IMR-90 (cell line): ENCODE results near the gene PSMC4. TPM values are rescaled to one million over a fixed set of nuclear protein-coding genes. Genes with fewer than 3 reads are reported as not detected.

Experiments
- ATAC-seq: fragments of 200-7000 bp; cut with Tn5 transposase; 2 replicates; pipeline ENCODE4 v1.9.1; 2020; ENCODE audit warnings: low read depth, mild to moderate bottlenecking, moderate library complexity
- BruUV-seq: library from RNA; stranded (reverse); fragments of 400-500 nt; replicated peaks from 2 replicates; lab custom pipeline; 2021; lab: Mats Ljungman, UMichigan
- CTCF ChIA-PET: fragments of 300-600 bp; formaldehyde crosslinking; extraction: SDS; loops from one replicate; lab custom pipeline; 2021; ENCODE audit warnings: antibody characterized with exemption; lab: Yijun Ruan, JAX
- POLR2A ChIA-PET: fragments of 300-600 bp; sonication (Branson Sonifier 250); formaldehyde crosslinking; loops from one replicate; lab custom pipeline; 2022; ENCODE audit warnings: antibody characterized with exemption; ENCODE audit not compliant: unreplicated experiment; lab: Charles Lee
- DNase-seq: peaks from one replicate; pipeline ENCODE4 v3.0.0; 2013
- H2AFZ ChIP-seq: replicated peaks from 2 replicates; pipeline ENCODE3; 2013; ENCODE audit warnings: low read length, mild to moderate bottlenecking; ENCODE audit not compliant: poor library complexity
- H2AK5ac ChIP-seq: 2 replicates; pipeline ENCODE4 v1.6.1; 2013; ENCODE audit warnings: low read depth, low read length, inconsistent platforms
- H2AK9ac ChIP-seq: replicated peaks from 2 replicates; pipeline ENCODE3; 2013; ENCODE audit warnings: mild to moderate bottlenecking, low read depth, low read length, moderate library complexity; ENCODE audit not compliant: poor library complexity
- H2BK120ac ChIP-seq: 2 replicates; pipeline ENCODE4 v1.6.1; 2013; ENCODE audit warnings: low read depth, low read length, inconsistent platforms
- H2BK15ac ChIP-seq: 3 replicates; pipeline ENCODE4 v1.6.1; 2013; ENCODE audit warnings: low read depth, low read length, inconsistent platforms
- H2BK20ac ChIP-seq: 2 replicates; pipeline ENCODE4 v1.6.1; 2013; ENCODE audit warnings: low read depth, mild to moderate bottlenecking, inconsistent platforms, low read length, moderate library complexity
- H2BK5ac ChIP-seq: 2 replicates; pipeline ENCODE4 v1.6.1; 2013; ENCODE audit warnings: mild to moderate bottlenecking, low read depth, low read length, inconsistent platforms; ENCODE audit not compliant: poor library complexity, severe bottlenecking
- H3K14ac ChIP-seq: replicated peaks from 2 replicates; pipeline ENCODE4 v1.6.1; 2013; ENCODE audit warnings: low read depth, low read length, inconsistent platforms
- H3K18ac ChIP-seq: 2 replicates; pipeline ENCODE4 v1.6.1; 2013; ENCODE audit warnings: low read depth, low read length, control low read depth
- H3K23ac ChIP-seq: 2 replicates; pipeline ENCODE4 v1.6.1; 2013; ENCODE audit warnings: low read depth, low read length, inconsistent platforms
- H3K27ac ChIP-seq: 2 replicates; pipeline ENCODE4 v1.5.1; 2013; ENCODE audit warnings: mild to moderate bottlenecking, control low read depth, low read length; ENCODE audit not compliant: insufficient read depth
- H3K27me3 ChIP-seq: 2 replicates; pipeline ENCODE4 v1.6.1; 2013; ENCODE audit warnings: low read length; ENCODE audit not compliant: control insufficient read depth, insufficient read depth
- H3K36me3 ChIP-seq: 2 replicates; pipeline ENCODE4 v1.6.1; 2013; ENCODE audit warnings: low read length, mixed read lengths; ENCODE audit not compliant: control insufficient read depth, insufficient read depth
- H3K4ac ChIP-seq: 2 replicates; pipeline ENCODE4 v1.6.1; 2013; ENCODE audit warnings: low read depth, low read length, inconsistent platforms
- H3K4me1 ChIP-seq: 2 replicates; pipeline ENCODE4 v1.6.1; 2013; ENCODE audit warnings: low read length, mixed read lengths; ENCODE audit not compliant: control insufficient read depth, insufficient read depth
- H3K4me2 ChIP-seq: 2 replicates; pipeline ENCODE4 v1.6.1; 2013; ENCODE audit warnings: low read depth, mild to moderate bottlenecking, control low read depth, low read length, moderate library complexity
- H3K4me3 ChIP-seq: 2 replicates; pipeline ENCODE4 v1.5.1; 2013; ENCODE audit warnings: low read depth, mild to moderate bottlenecking, control low read depth, low read length, moderate library complexity; ENCODE audit not compliant: insufficient read depth
- H3K56ac ChIP-seq: 2 replicates; pipeline ENCODE4 v1.6.1; 2013; ENCODE audit warnings: low read length, inconsistent platforms; ENCODE audit not compliant: insufficient read depth; ENCODE audit errors: extremely low read depth
- H3K79me1 ChIP-seq, 2 experiments: 2 replicates each; pipeline ENCODE4 v1.6.1; 2013; ENCODE audit warnings: low read length in 2 of 2, inconsistent platforms in 1 of 2, low read depth in 1 of 2
- H3K9ac ChIP-seq: 2 replicates; pipeline ENCODE4 v1.6.1; 2013; ENCODE audit warnings: low read depth, low read length, control low read depth
- H3K9me1 ChIP-seq: 2 replicates; pipeline ENCODE4 v1.6.1; 2013; ENCODE audit warnings: low read length, inconsistent platforms; ENCODE audit not compliant: insufficient read depth
- H3K9me3 ChIP-seq: 2 replicates; pipeline ENCODE4 v1.6.1; 2013; ENCODE audit warnings: low read length; ENCODE audit not compliant: control insufficient read depth, insufficient read depth
- H4K20me1 ChIP-seq: 2 replicates; pipeline ENCODE4 v1.6.1; 2013; ENCODE audit warnings: low read length, inconsistent platforms; ENCODE audit not compliant: insufficient read depth
- H4K5ac ChIP-seq: 2 replicates; pipeline ENCODE4 v1.6.1; 2013; ENCODE audit warnings: mild to moderate bottlenecking, low read depth, low read length, control low read depth
- H4K8ac ChIP-seq, 2 experiments: 2 replicates each; pipeline ENCODE4 v1.6.1; 2013; ENCODE audit warnings: low read depth in 2 of 2, low read length in 2 of 2, control low read depth in 1 of 2, inconsistent platforms in 1 of 2
- H4K91ac ChIP-seq: 2 replicates; pipeline ENCODE4 v1.6.1; 2013; ENCODE audit warnings: low read depth, low read length, inconsistent platforms; ENCODE audit not compliant: insufficient read depth
- FOS ChIP-seq: fragments of 150-350 bp; IDR thresholded peaks from 2 replicates; pipeline ENCODE4 v1.6.1; 2016; ENCODE audit warnings: low read depth, low read length
- MXI1 ChIP-seq: IDR thresholded peaks from 2 replicates; pipeline ENCODE4 v1.6.1; 2012; ENCODE audit warnings: low read depth, mild to moderate bottlenecking, low read length, moderate library complexity, borderline replicate concordance
- WGBS, 2 experiments: methylation state at CpG; one replicate each; pipeline versions ENCODE4 v1.1.5 to v1.1.7; 2013; ENCODE audit warnings: missing lambda C conversion rate in 2 of 2; ENCODE audit not compliant: insufficient read length in 1 of 2; ENCODE audit errors: extremely low coverage in 2 of 2; 5-methylcytosine and 5-hydroxymethylcytosine counted together
- dilution Hi-C: fragments of 300-500 bp; cut with HindIII; formaldehyde crosslinking; loops from one replicate; pipeline ENCODE4 v1.14.3; 2018; ENCODE audit warnings: low sequenced_read_pairs; ENCODE audit not compliant: unreplicated experiment
- in situ Hi-C: fragments of 300-500 bp; cut with MboI; formaldehyde crosslinking; loops from 3 replicates; pipeline ENCODE4 v1.14.3; 2019; ENCODE audit warnings: low sequenced_read_pairs, inconsistent platforms, mixed read lengths
- intact Hi-C: fragments of 100-400 bp; cut with micrococcal nuclease; formaldehyde crosslinking; loops from 2 replicates; pipeline ENCODE4 v1.10.0; 2022
- polyA plus RNA-seq, 3 experiments: library from polyadenylated mRNA; depleted of rRNA; stranded (reverse); fragments of >200 nt; gene quantifications; 2 replicates each; pipeline ENCODE4 v1.2.3, GENCODE V29; 2012; ENCODE audit warnings: low replicate concordance in 1 of 3
- total RNA-seq: library from RNA; depleted of rRNA; stranded (reverse); fragments of >200 nt; gene quantifications from 2 replicates; pipeline ENCODE4 v1.2.3, GENCODE V29; 2012

The PSMC4 gene
- total and polyA plus RNA-seq, 2 of the 4 experiments (the other 2 are of a cell fraction), result 148 to 216 TPM

GRCh38 chr19:39937094-39937720 lies 33.8 kb upstream of the PSMC4 start:
- intact Hi-C loops, result no loop called here
- no peak overlapping the region for H4K91ac ChIP-seq
- H2BK20ac ChIP-seq, result no peak overlapping the region
- TF ChIP-seq MXI1 (no peak), FOS (no peak)
- POLR2A ChIA-PET, result no interaction called here
- no peak overlapping the region for H2AK9ac ChIP-seq
- H3K27ac ChIP-seq, result no peak overlapping the region
- H2BK5ac ChIP-seq, result no peak overlapping the region
- no peak overlapping the region for H3K4ac ChIP-seq
- WGBS, 2 experiments, result 83% methylated on average over 2 of the region's 5 CpGs; no CpG with 5 or more reads in 1 of the 2 experiments
- no peaks in the 10 kb centered on the region for H3K36me3 ChIP-seq
- no peak for DNase-seq
- no peaks in the 10 kb centered on the region for H3K9me1 ChIP-seq
- no peak overlapping the region for H4K8ac ChIP-seq
- dilution Hi-C loops, result no loop called here
- in situ Hi-C loops, result no loop called here
- no peak for ATAC-seq
- H4K20me1 ChIP-seq, result no peaks in the 10 kb centered on the region
- H3K9ac ChIP-seq, result no peak overlapping the region
- H4K5ac ChIP-seq, result no peak overlapping the region
- H3K4me1 ChIP-seq, result no peaks in the 10 kb centered on the region
- H3K79me1 ChIP-seq, result no peaks in the 10 kb centered on the region
- H3K56ac ChIP-seq, result no peak overlapping the region
- no peak overlapping the region for H2AFZ ChIP-seq
- CTCF ChIA-PET, result interaction anchor here (1.0 kb wide), 1 partner anchor 93 kb away, joined by 3 read pairs; no protein-coding TSS in a partner anchor
- H2BK120ac ChIP-seq, result no peak overlapping the region
- H2AK5ac ChIP-seq, result no peak overlapping the region
- H3K18ac ChIP-seq, result no peak overlapping the region
- H3K4me2 ChIP-seq, result no peak overlapping the region
- no TSS peak for BruUV-seq
- no peaks in the 10 kb centered on the region for H3K27me3 ChIP-seq
- H3K9me3 ChIP-seq, result no peaks in the 10 kb centered on the region
- H2BK15ac ChIP-seq, result no peak overlapping the region
- H3K4me3 ChIP-seq, result no peak overlapping the region
- no peak overlapping the region for H3K14ac ChIP-seq
- no peak overlapping the region for H3K23ac ChIP-seq
